GM18511 (cell line): ENCODE results near the gene SOX15.

Experiments
- ATAC-seq: cut with Tn5 transposase; IDR thresholded peaks from one replicate; pipeline ENCODE4 v1.9.1; 2021; ENCODE audit warnings: mild to moderate bottlenecking, moderate library complexity; ENCODE audit not compliant: unreplicated experiment

SOX15 gene

GRCh38 chr17:7579001-7579833 is 10.7 kb downstream of the SOX15 start, which contains the start of gene CD68:
Gene CD68, plus strand, starts transcription at chr17:7579638. Its CDS starts 40 bp downstream, at chr17:7579678.
- ATAC-seq: peak; percentile 67

GRCh38 chr17:7577327-7578199 is 12.3 kb downstream of the SOX15 start:
- ATAC-seq: no peak

GRCh38 chr17:7576432-7576937 is 13.4 kb downstream of the SOX15 start:
- ATAC-seq: no peak

- ATAC-seq: no peak
These were observed 13.9 kb downstream of the SOX15 start for GRCh38 chr17:7575959-7576358.

GRCh38 chr17:7575481-7575883 is 14.4 kb downstream of the SOX15 start:
- no peak for ATAC-seq

GRCh38 chr17:7574176-7574953 is 15.5 kb downstream of the SOX15 start:
- no peak for ATAC-seq

- peak; percentile 34 for ATAC-seq
These were observed 16.4 kb downstream of the SOX15 start for GRCh38 chr17:7573324-7574080.

GRCh38 chr17:7572588-7573323 is 17.1 kb downstream of the SOX15 start:
- peak; percentile 90 for ATAC-seq

- no peak for ATAC-seq
These were observed 17.6 kb downstream of the SOX15 start for GRCh38 chr17:7572338-7572587.

GRCh38 chr17:7570351-7570750 is 19.5 kb downstream of the SOX15 start:
- ATAC-seq: no peak

GRCh38 chr17:7569571-7569970 is 20.3 kb downstream of the SOX15 start:
- ATAC-seq: no peak

GRCh38 chr17:7563115-7563869 is 26.6 kb downstream of the SOX15 start:
- no peak for ATAC-seq

- ATAC-seq: no peak
These were observed 27.7 kb downstream of the SOX15 start for GRCh38 chr17:7562208-7562605.

- peak; percentile 65 for ATAC-seq
These were observed 28.2 kb downstream of the SOX15 start, which contains the start of gene SENP3 for GRCh38 chr17:7561589-7562207. Gene SENP3, plus strand, starts transcription at chr17:7561919. Its CDS starts 1,158 bp downstream, at chr17:7563077.

GRCh38 chr17:7561028-7561575 is 28.8 kb downstream of the SOX15 start:
- ATAC-seq: peak; percentile 61

- ATAC-seq: no peak
These were observed 29.5 kb downstream of the SOX15 start for GRCh38 chr17:7560172-7561027.
